ENCODE data around the gene ANGPTL8.

- TF ChIP-seq HDGF (IDR thresholded peaks at IDR 0.05; ENCODE audit: borderline replicate concordance) (no peak), BHLHE40 (IDR thresholded peaks at IDR 0.05; ENCODE audit: borderline replicate concordance) (no peak), ARNT (IDR thresholded peaks at IDR 0.05) (no peak), ZNF384 (IDR thresholded peaks at IDR 0.05) (no peak)
Measured at GRCh38 chr19:11210656-11210928, 28.8 kb upstream of the ANGPTL8 start.
